CD4-positive, alpha-beta T cell treated with Interferon alpha-2 for 1 hour (primary cell): ENCODE data around the gene IGSF6.
A peak's percentile ranks its signal among the peaks of the same experiment; 100 is the strongest.
"Not testable (repeated sequence)": the region's sequence is repeated elsewhere in the genome, so short reads cannot be mapped to it uniquely, and the experiment has no call there.

Experiments
- DNase-seq, 2 donors: peaks; one replicate each; pipeline ENCODE4 v3.0.0-alpha.2; 2020 to 2022

IGSF6 gene

GRCh38 chr16:21628121-21628726 lies 24.2 kb downstream of the IGSF6 start:
- no peak for DNase-seq

GRCh38 chr16:21626659-21627277 lies 25.6 kb downstream of the IGSF6 start:
- DNase-seq: peak; percentile 49 to 57

- no peak for DNase-seq
These were observed 27.4 kb downstream of the IGSF6 start for GRCh38 chr16:21625026-21625425.

GRCh38 chr16:21622545-21622944 lies 29.9 kb downstream of the IGSF6 start:
- DNase-seq: no peak

GRCh38 chr16:21620592-21620991 lies 31.8 kb downstream of the IGSF6 start:
- DNase-seq: no peak

GRCh38 chr16:21619765-21620425 lies 32.5 kb downstream of the IGSF6 start:
- no peak for DNase-seq

- no peak for DNase-seq
These were observed 34.1 kb downstream of the IGSF6 start for GRCh38 chr16:21618281-21618680.

- no peak for DNase-seq
These were observed 34.8 kb downstream of the IGSF6 start for GRCh38 chr16:21617607-21618006.

- no peak for DNase-seq
These were observed 37.5 kb downstream of the IGSF6 start for GRCh38 chr16:21614896-21615295.

- DNase-seq: no peak
These were observed 38.6 kb downstream of the IGSF6 start for GRCh38 chr16:21613781-21614180.

GRCh38 chr16:21613361-21613760 lies 39.0 kb downstream of the IGSF6 start:
- DNase-seq: no peak

GRCh38 chr16:21611556-21612384 lies 40.6 kb downstream of the IGSF6 start:
- no peak for DNase-seq

GRCh38 chr16:21611198-21611555 lies 41.2 kb downstream of the IGSF6 start:
- DNase-seq: no peak

- DNase-seq: no peak
These were observed 41.6 kb downstream of the IGSF6 start for GRCh38 chr16:21610766-21611165.

GRCh38 chr16:21610006-21610544 lies 42.3 kb downstream of the IGSF6 start:
- no peak for DNase-seq

GRCh38 chr16:21608639-21609328 lies 43.6 kb downstream of the IGSF6 start:
- DNase-seq: peak; percentile 23 to 29

- not testable (repeated sequence) for DNase-seq
These were observed 46.6 kb downstream of the IGSF6 start for GRCh38 chr16:21605848-21606247.

GRCh38 chr16:21603928-21604327 lies 48.5 kb downstream of the IGSF6 start:
- no peak for DNase-seq

GRCh38 chr16:21602785-21603184 lies 49.6 kb downstream of the IGSF6 start:
- no peak for DNase-seq

- peak in 1 of 2 donors; percentile 41 for DNase-seq
These were observed 52.2 kb downstream of the IGSF6 start for GRCh38 chr16:21600031-21600773.

GRCh38 chr16:21599122-21600030 lies 53.0 kb downstream of the IGSF6 start, which contains the start of gene METTL9:
Gene METTL9, plus strand, starts transcription at chr16:21599577. Its CDS starts 157 bp downstream, at chr16:21599734.
- DNase-seq: peak; percentile 93 to 96
